Right renal cortex interstitium (tissue), 3 donors: ENCODE measurements around the gene KL. TPM values are rescaled to one million over a fixed set of nuclear protein-coding genes. Genes with fewer than 3 reads are reported as not detected.

Experiments
- DNase-seq, 3 donors: peaks; one replicate each; pipeline ENCODE4 v3.0.0-alpha.2; 2013; ENCODE audit warnings: low read depth in 3 of 3, low spot score in 2 of 3
- polyA plus RNA-seq, 3 donors: library from polyadenylated mRNA; unstranded; fragments of 120-200 nt; gene quantifications; one replicate each; pipeline ENCODE4 v1.2.1, GENCODE V29; 2013; ENCODE audit not compliant: insufficient read length in 3 of 3

KL gene
- polyA plus RNA-seq, 3 donors: 42.6 to 59.6 (median 54.7) TPM

DNA sequence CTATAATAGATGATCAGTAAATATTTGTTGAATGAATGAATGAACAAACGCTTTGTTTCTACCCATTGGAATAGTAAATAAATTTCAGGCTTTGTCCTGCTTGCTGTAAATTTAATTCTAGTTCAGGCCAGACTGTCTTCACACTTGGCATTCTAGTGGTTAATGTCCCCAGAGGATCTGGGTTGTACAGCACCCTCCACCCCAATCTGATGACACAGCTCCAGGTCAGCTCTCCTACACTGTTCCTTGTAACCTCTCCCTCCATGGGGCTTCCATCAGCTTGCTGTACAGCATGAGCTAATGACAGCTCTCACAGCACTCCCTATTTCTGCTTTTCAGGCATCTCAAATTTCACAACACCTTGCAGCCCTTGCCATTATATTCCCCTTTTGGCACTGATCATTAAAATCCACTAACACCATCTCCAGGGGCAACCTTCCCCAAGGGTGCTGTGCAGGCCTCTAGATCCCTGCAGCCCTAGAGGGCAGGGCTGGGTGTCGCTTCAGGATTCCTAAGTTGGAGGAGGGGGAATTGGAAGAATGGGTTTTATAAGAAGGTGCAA lies 12.7 kb upstream of the KL start:
- DNase-seq: no peak

DNA sequence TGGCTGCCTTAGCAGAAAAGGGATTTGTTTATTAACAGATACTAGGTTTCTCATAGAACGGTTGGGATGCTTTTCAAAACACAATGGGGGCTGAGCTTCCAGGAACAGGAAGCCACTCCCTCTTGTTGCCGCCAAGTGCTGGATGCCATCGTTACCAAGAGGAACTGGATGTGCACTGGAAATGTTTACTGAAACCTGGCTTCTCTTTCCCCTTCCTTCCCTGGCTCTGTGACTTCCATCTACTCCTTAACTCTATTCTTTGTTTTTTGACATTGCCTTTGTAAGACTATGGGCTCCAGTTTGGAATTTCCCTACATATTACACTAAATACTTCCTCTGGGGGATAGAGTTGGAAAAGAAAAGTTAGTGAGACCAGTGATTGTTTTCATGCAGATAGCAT lies 11.7 kb upstream of the KL start:
- DNase-seq: no peak

DNA sequence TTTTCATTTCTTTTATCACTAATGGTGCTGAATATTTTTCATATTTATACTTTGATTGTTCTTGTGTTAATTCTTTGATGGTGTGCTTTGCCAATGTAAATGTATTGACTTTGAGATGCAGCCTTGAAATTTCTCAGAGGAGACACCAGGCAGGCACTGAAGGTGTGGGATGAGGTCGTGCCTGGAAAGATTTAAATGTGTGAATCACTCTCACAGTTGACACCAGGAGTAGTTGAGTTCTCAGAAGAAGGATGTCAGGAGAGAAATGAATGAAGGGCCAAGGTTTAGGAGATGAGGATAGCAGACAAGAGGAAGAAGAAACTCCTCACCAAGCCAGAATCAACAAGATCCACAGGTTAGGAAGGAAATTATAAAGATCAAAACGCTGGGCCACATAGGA lies 10.1 kb upstream of the KL start:
- DNase-seq: no peak

DNA sequence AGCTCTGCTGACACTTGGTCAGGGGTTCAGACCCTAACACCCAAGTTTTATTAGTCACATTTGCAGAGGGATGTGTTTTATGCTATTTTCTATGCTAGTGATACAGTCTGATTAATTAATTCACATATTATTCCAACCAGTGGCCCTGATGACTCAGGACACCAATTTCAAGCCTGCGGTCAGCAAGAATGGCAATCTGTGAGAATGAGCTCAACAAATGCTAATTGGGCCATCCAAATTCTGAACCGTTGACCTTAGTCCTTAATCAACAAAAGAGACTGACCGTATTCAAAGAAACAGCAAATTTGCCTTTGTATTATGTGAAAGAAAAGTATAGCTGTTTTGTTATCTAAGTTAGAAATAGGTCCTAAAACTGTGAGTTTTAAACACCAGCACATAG lies 9.6 kb upstream of the KL start:
- DNase-seq: no peak

DNA sequence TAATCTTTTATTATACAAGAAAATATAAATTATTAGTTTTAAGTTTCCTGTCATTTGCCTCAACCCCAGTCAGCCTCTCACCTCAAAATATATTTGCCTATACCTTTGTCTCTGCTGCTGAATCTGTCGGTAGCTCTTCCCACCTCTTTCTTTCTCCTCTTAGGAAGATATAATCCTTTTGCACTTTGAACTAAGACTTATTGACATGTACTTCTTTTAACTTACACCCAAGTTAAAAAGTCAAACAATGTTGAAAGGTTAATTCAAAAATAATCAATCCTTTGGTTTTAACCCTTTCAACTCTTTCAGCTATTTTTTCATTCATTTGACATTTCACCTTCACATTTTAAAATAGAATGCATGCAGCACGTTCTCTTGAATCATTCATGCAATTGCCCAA lies 9.0 kb upstream of the KL start:
- DNase-seq: no peak

DNA sequence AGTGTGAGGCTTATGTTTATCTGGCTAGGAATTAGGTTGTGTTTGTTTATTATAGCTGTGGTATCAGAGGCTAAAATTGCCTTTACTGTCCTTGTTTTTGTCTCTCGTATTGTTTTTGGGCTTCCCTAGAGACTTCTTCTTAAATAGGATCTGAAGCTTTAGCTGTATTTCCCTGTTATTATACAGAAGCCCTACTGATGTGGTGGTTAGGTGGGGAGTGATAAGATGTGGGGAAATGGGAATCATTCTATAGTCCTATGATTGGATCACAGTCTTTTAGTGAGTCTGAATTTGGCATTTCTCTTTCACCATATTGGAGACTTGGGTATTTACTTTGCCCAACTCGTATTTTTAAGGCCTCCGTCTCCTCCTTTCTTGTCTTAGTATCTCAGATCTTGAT lies 8.3 kb upstream of the KL start:
- DNase-seq: no peak

DNA sequence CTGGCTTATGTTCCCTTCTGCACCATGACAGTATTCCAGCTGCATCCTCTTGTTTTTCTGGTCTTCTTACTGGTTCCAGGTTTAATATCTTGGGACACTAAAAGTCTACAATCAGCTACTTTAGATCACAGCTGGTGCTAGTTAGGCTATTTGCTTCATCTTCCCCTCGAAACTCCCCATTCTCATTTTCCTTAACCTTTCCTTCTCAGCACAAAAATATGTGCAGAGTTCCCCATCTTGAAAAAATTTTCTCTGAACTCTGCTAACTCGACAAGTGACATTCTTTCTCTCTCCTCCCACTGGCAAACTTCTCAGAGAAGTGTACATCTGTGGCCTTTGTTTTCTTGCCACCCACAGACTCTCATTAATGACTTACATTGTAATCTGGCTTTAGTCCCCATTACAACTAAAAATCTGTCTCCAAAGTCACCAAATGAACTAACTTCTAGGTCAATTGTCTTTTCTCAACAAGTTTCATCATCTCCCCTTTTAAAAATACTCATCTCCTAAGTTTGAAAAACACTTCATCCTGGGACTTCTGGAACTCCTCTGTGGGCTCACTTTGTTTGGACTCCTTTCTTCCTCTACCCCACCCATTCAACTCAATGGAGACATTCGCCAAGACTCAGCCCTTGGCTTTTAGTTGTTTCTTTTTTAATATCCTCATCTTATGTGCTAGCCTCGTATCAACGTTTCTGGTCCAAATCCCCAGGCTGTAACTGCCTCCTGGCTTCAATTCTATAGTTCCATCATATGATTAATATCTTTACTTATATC lies 7.1 kb upstream of the KL start:
- DNase-seq: no peak

DNA sequence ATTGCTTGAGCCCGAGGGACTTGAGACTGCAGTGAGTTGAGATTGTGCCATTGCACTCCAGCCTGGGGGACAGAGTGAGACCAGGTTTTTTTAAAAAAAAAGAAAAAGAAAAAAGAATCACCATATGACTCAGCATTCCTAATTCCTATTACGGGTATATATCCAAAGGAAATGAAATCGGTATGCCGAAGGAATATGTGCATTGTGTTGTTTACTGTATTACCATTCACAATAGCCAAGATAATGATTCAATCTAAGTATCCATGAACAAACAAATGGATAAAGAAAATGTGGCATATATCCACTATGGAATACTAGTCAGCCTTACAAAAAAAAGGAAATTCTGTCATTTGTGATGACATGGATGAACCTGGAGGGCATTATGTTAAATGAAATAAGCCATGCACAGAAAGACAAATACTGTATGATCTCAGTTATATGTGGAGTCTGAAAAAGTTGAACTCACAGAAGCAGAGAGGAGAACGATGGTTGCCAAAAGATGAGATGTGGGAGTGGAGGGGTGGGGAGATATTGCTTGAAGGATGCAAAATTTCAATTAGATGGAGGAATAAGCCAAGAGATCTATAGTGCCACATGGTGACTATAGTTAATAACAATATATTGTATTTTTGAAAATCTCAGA lies 4.3 kb upstream of the KL start:
- no peak for DNase-seq

DNA sequence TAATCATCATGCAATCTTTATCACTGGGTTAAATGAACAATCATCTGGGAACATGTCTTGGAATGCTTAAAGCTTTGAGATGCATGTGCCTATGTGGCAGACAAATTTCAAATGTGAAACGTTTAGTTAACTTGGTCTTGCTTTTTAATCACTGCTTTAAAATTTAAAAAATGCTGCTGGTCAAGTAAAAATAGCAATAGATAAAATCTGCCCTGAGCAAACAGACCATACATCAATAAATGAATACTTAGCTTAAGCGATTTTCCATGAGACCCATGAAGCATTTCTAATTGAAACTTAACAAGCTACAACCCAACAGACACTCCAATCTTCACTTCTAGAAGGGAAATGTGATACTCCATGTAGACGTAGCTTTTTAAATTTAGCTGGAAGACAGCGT lies 1.9 kb upstream of the KL start:
- no peak for DNase-seq

DNA sequence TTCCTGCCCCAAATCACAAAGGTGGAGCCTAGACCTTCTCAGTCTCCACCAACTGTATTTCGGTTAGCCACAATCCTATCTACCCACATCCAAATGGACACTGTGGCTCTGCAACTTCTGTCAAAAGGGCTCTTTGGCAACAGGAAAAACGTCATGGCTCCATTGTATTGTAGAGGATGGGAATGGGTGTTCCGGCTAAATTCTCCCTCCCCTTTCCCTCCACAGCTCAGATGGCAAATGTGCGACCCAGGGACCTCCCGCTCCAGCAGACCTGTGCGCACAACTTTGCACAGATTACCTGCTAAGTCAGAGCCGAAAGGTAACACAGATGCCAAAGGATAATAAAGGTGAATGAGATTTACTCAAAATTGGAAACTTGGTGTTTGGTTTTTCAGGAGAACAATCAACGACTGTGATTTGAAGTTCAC lies 968 bp upstream of the KL start:
- no peak for DNase-seq

DNA sequence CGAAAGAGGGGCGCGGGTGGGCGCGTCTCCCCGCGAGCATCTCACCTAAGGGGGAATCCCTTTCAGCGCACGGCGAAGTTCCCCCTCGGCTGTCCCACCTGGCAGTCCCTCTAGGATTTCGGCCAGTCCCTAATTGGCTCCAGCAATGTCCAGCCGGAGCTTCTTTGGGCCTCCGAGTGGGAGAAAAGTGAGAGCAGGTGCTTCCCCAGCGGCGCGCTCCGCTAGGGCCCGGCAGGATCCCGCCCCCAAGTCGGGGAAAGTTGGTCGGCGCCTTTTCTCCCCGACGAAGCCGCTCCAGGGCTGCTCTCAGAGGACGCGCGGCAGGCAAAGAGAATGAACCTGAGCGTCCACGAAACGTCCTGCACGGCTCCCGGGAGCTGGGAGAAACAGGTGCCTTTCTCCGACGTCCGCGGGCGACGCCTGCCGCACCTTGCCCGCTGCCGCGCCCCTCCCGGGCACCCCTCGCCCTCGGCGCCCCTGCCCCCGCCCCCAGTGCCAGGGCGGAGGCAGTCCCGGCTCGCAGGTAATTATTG lies 366 bp upstream of the KL start:
- no peak for DNase-seq

DNA sequence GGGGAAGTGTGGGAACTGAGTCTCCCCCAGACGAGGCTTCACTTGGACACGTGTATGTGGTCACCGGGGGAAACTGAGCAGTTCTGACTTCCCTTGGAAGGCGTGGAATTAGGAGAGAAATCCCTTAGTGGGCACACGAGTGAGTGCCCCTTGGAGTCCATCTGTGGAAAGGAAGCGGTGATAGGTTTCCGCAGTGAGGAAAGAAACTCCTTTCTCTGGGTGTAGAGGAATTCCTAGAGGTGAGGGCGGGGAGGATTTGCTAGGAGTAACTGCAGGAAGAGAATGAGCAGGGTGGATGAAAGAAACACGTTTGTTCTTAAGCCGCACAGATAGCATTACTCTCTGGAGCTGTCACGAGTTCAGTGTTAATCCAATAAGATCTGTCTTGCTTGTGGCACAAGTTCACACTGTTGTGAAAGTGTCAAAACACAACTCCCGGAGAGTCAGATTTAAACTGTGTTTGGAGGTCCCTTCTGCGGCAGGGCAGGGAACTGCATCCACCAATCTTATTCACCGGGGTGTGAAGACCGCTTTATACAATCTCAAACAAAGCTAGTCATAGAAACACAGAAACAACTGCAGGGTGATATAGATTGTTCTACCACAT lies 1.2 kb downstream of the KL start:
- DNase-seq: peak in 1 of 3 donors; percentile 42

DNA sequence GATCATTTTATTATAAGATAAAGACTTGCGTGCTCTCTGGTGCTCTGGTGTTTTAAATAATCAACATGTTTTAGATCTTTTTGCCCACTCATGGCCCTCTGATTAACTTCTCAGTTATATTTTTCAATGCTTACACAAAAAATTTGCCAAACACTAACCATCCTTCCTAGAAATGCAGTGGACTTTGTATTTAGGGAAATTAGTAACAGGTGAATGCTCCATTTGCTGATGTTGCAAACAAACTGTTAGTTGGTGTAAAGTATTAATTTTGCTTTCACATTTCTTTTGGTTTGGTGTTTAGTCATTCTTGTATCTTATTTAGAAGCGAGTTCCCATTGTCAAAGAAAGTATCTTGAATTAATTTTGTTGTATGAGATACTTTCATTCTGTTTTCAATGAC lies 2.7 kb downstream of the KL start:
- DNase-seq: no peak

DNA sequence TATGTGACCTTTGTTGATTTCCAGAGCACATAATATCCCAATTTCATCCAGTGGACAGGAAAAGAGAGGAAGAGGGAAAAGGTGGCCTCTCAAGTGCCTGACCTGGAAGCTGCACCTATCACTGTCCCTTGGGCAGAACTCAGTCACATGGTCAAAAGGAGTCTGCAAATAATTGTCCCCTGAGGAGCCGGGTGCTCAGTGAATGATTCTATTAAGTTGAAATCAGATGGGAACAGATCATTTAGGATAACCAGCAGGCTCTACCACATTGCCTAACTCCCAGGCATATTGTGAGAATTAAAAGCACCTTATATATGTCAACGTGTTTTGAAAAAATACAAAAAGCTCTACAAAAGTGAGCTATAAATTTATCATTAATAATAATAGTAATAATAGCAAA lies 6.8 kb downstream of the KL start:
- no peak for DNase-seq

DNA sequence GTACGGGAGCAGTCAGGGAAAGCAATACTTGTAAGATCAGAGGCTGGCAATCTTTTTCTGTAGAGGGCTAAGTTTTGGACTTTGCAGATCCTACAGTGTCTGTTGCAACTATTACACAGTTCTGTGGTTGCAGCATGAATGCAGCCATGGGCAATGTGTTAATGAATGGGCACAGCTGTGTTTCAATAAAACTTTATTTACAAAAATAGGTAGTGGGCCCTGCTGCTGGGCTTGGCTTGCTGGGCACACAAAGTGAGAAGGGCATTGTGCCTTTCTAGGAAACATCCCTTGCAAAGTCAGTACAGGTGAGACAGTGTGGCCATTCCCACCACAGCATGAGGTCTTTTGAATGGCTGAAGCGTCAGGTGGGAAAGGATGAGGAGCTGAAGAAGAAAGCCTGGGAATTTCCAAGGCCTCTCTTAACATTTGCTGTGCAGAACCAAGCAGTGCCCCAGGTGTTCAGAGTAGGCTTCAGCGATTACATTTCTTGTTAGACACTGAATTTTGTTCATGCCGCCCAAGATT lies 9.1 kb downstream of the KL start:
- no peak for DNase-seq

DNA sequence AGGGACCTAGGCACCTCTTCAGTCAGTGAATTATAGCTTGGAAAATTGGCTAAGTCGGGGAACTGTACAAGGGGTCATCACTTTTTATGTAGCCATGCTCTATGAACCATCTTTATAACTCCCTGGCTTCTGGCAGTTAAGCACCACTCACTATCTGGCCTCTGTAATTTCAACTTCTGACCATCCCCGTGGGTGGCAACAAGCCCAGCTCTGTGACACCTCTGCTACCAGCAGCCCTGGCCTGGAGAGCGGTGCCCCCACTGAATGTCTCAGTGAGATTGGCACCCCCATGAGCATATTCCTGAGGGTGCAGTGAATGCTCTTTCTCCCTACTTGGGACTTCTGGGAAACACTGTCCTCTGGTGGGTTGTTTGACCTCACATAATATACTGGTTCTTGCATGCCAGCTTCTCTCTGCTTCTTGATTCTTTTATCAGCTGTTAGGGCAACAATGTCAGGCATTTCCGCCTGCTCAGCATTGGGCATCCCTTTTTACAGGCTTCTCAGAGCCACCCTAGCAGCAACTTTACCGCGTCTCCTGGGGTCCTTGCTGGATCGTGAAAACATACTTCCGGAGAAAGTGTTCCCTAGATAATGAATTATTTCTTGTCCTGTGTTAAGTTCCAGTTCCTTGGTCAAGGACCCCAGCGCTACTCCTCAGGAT lies 10.4 kb downstream of the KL start:
- DNase-seq: no peak

DNA sequence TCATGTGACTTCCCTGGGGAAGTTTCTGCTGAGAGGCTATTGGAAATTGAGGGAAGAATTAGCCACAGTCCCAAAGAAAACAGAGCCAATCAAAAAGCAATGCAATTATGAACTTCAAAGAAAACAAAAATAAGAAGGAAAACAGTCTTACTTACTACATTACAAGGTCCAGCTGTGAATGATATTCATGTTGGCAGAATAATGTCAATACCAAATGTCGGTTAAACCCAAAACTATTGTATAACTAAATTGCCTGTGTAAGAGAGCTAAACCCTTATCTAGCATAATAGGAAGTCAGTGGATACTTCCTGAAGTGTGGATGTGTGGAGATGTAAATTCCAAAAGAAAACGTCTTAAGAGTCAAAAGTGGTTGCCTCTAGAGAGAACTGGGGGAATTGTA lies 12.4 kb downstream of the KL start:
- DNase-seq: no peak

DNA sequence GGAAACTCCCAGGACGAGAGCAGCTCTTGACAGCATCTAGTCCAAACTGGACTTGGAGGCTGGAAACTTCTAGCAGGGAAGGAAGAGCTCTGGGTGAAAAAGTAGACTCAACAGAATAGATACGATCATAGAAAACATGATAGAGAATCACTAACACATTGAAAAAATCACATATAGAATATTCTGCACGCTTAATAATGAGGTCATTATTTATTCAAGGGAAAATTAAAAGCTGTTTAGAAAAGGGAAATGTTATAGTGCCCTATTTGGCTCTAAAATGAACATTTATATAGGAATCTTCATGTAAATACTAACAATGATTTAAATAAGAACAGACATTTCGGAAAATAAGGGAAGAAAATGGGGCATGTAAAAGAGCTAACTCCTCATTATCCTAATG lies 15.1 kb downstream of the KL start:
- no peak for DNase-seq

DNA sequence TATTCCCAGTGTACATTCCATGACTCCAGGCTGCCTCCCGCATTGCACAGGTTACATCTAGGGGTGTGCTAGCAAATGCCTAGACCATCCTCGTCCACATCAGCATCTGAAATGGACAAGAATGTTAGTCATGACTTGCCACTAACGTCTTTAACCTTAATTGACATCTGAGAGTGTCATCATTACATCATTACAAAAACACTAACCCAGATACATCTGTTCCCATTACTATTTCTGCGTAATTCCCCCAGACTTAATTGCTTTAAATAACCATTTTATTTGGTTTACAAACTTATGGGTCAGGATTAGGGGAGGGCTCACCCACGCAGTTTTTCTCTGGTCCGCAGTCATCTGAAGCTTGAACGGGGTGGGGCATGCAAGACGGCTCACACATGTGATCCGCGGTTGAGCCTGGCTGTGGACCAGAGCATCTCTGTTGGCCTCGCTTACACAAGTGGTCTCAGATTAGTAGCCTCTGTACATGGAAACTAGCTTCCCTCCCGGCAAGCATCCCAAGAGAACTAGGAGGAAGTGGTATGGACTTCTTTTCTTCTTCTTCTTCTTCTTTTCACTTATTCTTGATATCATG lies 15.9 kb downstream of the KL start:
- DNase-seq: no peak

DNA sequence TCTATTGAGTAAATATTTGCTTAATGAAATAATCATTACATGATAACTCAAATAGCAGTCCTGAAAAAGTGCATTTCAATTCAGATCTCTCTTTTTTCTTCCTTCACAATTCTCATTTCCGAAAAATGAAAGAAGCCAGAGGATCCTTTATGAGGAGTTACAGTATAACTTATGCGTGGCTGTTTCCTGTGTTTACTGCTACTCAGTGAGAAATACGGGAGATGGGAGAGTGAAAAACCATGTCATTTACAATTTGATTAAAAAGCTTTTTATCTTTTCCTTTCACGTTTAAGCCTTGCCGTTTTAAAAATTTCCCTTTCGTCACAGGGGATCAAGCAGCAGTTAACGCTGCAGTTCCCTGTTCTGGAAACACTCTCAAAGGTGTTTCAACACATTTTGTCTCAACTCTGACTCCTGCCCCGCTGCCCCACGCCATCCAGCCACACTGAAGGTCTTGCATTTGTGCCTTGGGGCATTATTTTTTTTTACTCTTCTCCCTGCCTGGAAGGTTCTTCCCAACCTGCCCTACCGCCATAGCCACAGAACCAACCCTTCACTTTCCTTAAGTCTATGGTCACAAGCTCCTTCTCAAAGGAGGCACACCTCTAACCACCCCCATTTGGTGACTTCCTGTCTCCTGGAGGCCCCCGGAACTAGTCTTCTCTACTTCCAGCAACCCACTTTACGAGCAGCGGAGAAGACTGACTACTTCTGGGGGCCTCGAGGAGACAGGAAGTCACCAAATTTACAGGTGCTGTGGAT lies 17.0 kb downstream of the KL start:
- no peak for DNase-seq
